Endothelial cell of umbilical vein (primary cell): ENCODE results near the gene PRR7. TPM values are rescaled to one million over a fixed set of nuclear protein-coding genes. Genes with fewer than 3 reads are reported as not detected.

Source experiments
- BruUV-seq: library from RNA; stranded (reverse); fragments of 400-500 nt; replicated peaks from 2 replicates; lab custom pipeline; 2021; lab: Mats Ljungman, UMichigan
- CTCF ChIA-PET: fragments of 300-600, 350-600 bp; sonication (Branson Sonifier 250); formaldehyde crosslinking; loops from one replicate; lab custom pipeline; 2021; ENCODE audit warnings: antibody characterized with exemption, inconsistent platforms; lab: Charles Lee
- POLR2A ChIA-PET: fragments of 300-600, 350-600 bp; sonication (Branson Sonifier 250); formaldehyde crosslinking; loops from one replicate; lab custom pipeline; 2021; ENCODE audit warnings: antibody characterized with exemption, inconsistent platforms; lab: Charles Lee
- DNase-seq: peaks from one replicate; pipeline ENCODE4 v3.0.0-alpha.2; 2011; ENCODE audit warnings: low read depth, low spot score
- FAIRE-seq: peaks from 2 replicates; lab custom pipeline; 2011; peaks lifted over from hg19 to GRCh38; lab: Jason Lieb, UNC
- H2AFZ ChIP-seq: 2 replicates; pipeline ENCODE4 v1.6.0; 2012; ENCODE audit warnings: low read depth, low read length, control low read depth, inconsistent platforms
- H3K27ac ChIP-seq: 2 replicates; pipeline ENCODE4 v1.5.1; 2011; ENCODE audit warnings: low read depth, mild to moderate bottlenecking, control low read depth, low read length, moderate library complexity; ENCODE audit not compliant: insufficient read depth
- H3K27me3 ChIP-seq, 2 experiments: 2 replicates each; pipeline versions ENCODE4 v1.6.0 to v1.6.1; 2011; ENCODE audit warnings: low read length in 2 of 2, mixed read lengths in 1 of 2; ENCODE audit not compliant: control insufficient read depth in 2 of 2, insufficient read depth in 2 of 2
- H3K36me3 ChIP-seq, 2 experiments: 2 replicates in 1 of 2; 3 replicates in 1 of 2; pipeline ENCODE4 v1.5.1; 2011; ENCODE audit warnings: low read length in 2 of 2, mild to moderate bottlenecking in 1 of 2, moderate library complexity in 1 of 2; ENCODE audit not compliant: control insufficient read depth in 2 of 2, insufficient read depth in 2 of 2; ENCODE audit errors: extremely low read depth in 1 of 2
- H3K4me1 ChIP-seq: 3 replicates; pipeline ENCODE4 v1.5.1; 2011; ENCODE audit warnings: mild to moderate bottlenecking, low read length; ENCODE audit not compliant: control insufficient read depth, insufficient read depth; ENCODE audit errors: extremely low read depth
- H3K4me2 ChIP-seq: 2 replicates; pipeline ENCODE4 v1.6.1; 2011; ENCODE audit warnings: low read length, control low read depth, mixed read lengths; ENCODE audit not compliant: insufficient read depth
- H3K4me3 ChIP-seq, 3 experiments: fragments of 200-600 bp in 1 of 3; sonication (generic), shearing (Covaris generic) in 1 of 3; replicated peaks in 1 of 3; 2 replicates each; pipeline ENCODE4 v1.5.1; 2011 to 2016; ENCODE audit warnings: control low read depth in 3 of 3, low read length in 3 of 3, mild to moderate bottlenecking in 2 of 3, inconsistent platforms in 1 of 3, low read depth in 1 of 3, moderate library complexity in 1 of 3; ENCODE audit not compliant: insufficient read depth in 1 of 3
- H3K79me2 ChIP-seq: 2 replicates; pipeline ENCODE4 v1.6.0; 2012; ENCODE audit warnings: low read length, inconsistent platforms; ENCODE audit not compliant: control insufficient read depth, insufficient read depth
- H3K9ac ChIP-seq: replicated peaks from 2 replicates; pipeline ENCODE3; 2011; ENCODE audit warnings: low read length, control low read depth; ENCODE audit not compliant: insufficient read depth; ENCODE audit errors: extremely low read depth
- H3K9me1 ChIP-seq: replicated peaks from 3 replicates; pipeline ENCODE4 v1.6.0; 2011; ENCODE audit warnings: mild to moderate bottlenecking, low read length; ENCODE audit not compliant: control insufficient read depth, insufficient read depth; ENCODE audit errors: extremely low read depth
- H3K9me3 ChIP-seq: replicated peaks from 2 replicates; pipeline ENCODE4 v1.5.1; 2012; ENCODE audit warnings: low read length, inconsistent platforms; ENCODE audit not compliant: control insufficient read depth, insufficient read depth
- H4K20me1 ChIP-seq: replicated peaks from 2 replicates; pipeline ENCODE3; 2011; ENCODE audit warnings: mild to moderate bottlenecking, low read length; ENCODE audit not compliant: control insufficient read depth, insufficient read depth; ENCODE audit errors: extremely low read depth
- EZH2 ChIP-seq: IDR thresholded peaks from 2 replicates; pipeline ENCODE4 v1.6.1; 2012; ENCODE audit warnings: borderline replicate concordance, low read depth, mild to moderate bottlenecking, moderate library complexity, low read length, inconsistent platforms; ENCODE audit not compliant: severe bottlenecking
- FOS ChIP-seq: IDR thresholded peaks from 2 replicates; pipeline ENCODE4 v1.6.1; 2011; ENCODE audit warnings: mild to moderate bottlenecking, low read length, moderate library complexity, borderline replicate concordance; ENCODE audit not compliant: insufficient read depth
- GATA2 ChIP-seq: IDR thresholded peaks from 2 replicates; pipeline ENCODE4 v1.7.0; 2011; ENCODE audit warnings: low read depth, mild to moderate bottlenecking, moderate library complexity, mixed read lengths, low read length; ENCODE audit not compliant: insufficient read length, insufficient read depth
- JUN ChIP-seq: IDR thresholded peaks from 2 replicates; pipeline ENCODE4 v1.6.1; 2011; ENCODE audit warnings: borderline replicate concordance, low read depth; ENCODE audit not compliant: insufficient read length, insufficient read depth
- MYC ChIP-seq: IDR thresholded peaks from one replicate; pipeline ENCODE4 v1.6.1; 2011; ENCODE audit warnings: mild to moderate bottlenecking, low read depth, low read length
- POLR2A ChIP-seq: IDR thresholded peaks from 2 replicates; pipeline ENCODE4 v1.6.1; 2012; ENCODE audit warnings: low read depth, mild to moderate bottlenecking, control low read depth, low read length
- POLR2AphosphoS5 ChIP-seq: IDR thresholded peaks from 2 replicates; pipeline ENCODE4 v1.6.1; 2012; ENCODE audit warnings: low read depth, mild to moderate bottlenecking, control low read depth, low read length, moderate library complexity; ENCODE audit not compliant: insufficient read depth
- dilution Hi-C: fragments of 300-500 bp; cut with MboI; formaldehyde crosslinking; loops from one replicate; pipeline ENCODE4 v1.15.0; 2019; ENCODE audit warnings: low sequenced_read_pairs; ENCODE audit not compliant: extremely low pct_ligation_motif_present
- intact Hi-C: fragments of 100-400 bp; cut with micrococcal nuclease; formaldehyde crosslinking; loops from one replicate; pipeline ENCODE4 v1.10.0; 2022
- polyA plus RNA-seq, 4 experiments: library from polyadenylated mRNA; depleted of rRNA in 3 of 4; stranded (reverse) in 3 of 4; unstranded in 1 of 4; fragments of >200 nt; gene quantifications; 2 replicates each; pipeline versions ENCODE4 v1.2.1 to v1.2.3, GENCODE V29; 2011 to 2012; ENCODE audit warnings: missing spikeins in 1 of 4
- total RNA-seq: library from RNA; stranded (reverse); gene quantifications from 2 replicates; pipeline ENCODE4 v1.2.3, GENCODE V29; 2021
- TF ChIP-seq, protein P1 (sequence below), 2 donors: IDR thresholded peaks; 1 replicate in 1 of 2; 2 replicates in 1 of 2; pipeline ENCODE4 v1.5.1; 2011; ENCODE audit warnings: low read length in 2 of 2, mild to moderate bottlenecking in 2 of 2, moderate library complexity in 2 of 2, control low read depth in 1 of 2, inconsistent platforms in 1 of 2, low read depth in 1 of 2; ENCODE audit not compliant: insufficient read depth in 1 of 2; ENCODE audit errors: extremely low read depth in 1 of 2
- TF ChIP-seq, protein P2 (sequence below): IDR thresholded peaks from 2 replicates; pipeline ENCODE4 v1.6.1; 2011; ENCODE audit not compliant: insufficient read depth, insufficient read length

PRR7 gene
- total and polyA plus RNA-seq, 2 donors (not counting 3 experiments of a cell fraction or from before 2014, with no cell fraction given), result 6.5 to 6.6 TPM

DNA sequence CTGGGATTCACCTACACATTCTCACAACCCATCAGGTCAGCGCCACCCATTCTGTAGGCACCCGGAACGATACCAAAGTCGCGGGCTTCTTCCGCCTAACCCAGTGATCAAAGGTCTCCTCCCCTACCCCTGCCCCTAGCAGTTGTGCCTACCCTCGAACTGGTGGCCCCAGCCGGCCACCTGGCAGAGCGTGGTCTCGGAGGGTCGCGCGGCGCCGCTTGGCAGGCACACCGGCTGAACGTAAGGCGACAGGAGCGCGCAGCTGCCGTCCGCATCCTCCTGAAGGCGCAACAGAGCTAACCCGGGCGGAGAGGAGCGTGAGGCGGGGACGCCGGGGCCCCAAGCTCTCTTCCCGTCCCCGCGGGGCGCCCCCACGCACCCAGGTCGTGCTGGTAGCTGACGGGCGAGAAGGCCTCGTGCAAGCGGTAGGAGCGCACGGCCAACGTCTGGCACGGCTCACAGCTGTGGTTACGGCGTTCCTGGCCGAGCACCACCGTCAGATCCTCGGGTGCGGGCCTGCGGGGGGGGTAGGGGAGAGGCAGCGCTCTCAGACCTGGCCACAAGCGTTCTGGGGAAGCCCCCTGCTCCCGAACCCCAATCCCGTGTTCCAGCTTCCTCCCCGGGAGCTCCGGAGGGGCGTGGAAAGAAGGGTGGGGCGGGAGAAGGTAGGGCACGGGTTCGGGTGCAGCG, 43.4 kb upstream of the PRR7 start:
- Histone ChIP-seq H3K27me3 (peaks cover 33 to 39% of the 10 kb centered on the region in 2 experiments), H3K4me1 (peaks cover 23% of the 10 kb centered on the region), H3K9ac (no peak overlapping the region), H3K4me2 (peak overlapping the region; percentile 67), H3K27ac (no peak overlapping the region), H3K36me3 (no peaks in the 10 kb centered on the region), H3K9me1 (no peaks in the 10 kb centered on the region), H3K79me2 (no peaks in the 10 kb centered on the region), H4K20me1 (no peaks in the 10 kb centered on the region), H2AFZ (peak overlapping the region; percentile 97), H3K9me3 (no peaks in the 10 kb centered on the region), H3K4me3 (peak overlapping the region in 1 of 3 experiments; percentile 42)
- TF ChIP-seq EZH2 (peak; percentile 86), JUN (no peak)
- FAIRE-seq, result no peak
- CTCF ChIA-PET, result interaction anchor here (0.8 to 7.1 kb wide), 30 partner anchors 8 to 289 kb away, joined by 3 to 288 read pairs (median 9); partner anchors contain the start of genes GRK6, LMAN2, PDLIM7 and PRR7
- POLR2A ChIA-PET, result interaction anchor here (1.4 to 1.8 kb wide), 3 partner anchors 23 to 94 kb away, joined by 7 read pairs; partner anchors contain the start of genes GRK6 and PDLIM7
- DNase-seq, result no peak
- no TSS peak for BruUV-seq
- intact Hi-C loops (loop anchor here (1.0 kb wide), 1 partner anchor 98 kb away; no protein-coding TSS in a partner anchor), dilution Hi-C loops (no loop called here)

DNA sequence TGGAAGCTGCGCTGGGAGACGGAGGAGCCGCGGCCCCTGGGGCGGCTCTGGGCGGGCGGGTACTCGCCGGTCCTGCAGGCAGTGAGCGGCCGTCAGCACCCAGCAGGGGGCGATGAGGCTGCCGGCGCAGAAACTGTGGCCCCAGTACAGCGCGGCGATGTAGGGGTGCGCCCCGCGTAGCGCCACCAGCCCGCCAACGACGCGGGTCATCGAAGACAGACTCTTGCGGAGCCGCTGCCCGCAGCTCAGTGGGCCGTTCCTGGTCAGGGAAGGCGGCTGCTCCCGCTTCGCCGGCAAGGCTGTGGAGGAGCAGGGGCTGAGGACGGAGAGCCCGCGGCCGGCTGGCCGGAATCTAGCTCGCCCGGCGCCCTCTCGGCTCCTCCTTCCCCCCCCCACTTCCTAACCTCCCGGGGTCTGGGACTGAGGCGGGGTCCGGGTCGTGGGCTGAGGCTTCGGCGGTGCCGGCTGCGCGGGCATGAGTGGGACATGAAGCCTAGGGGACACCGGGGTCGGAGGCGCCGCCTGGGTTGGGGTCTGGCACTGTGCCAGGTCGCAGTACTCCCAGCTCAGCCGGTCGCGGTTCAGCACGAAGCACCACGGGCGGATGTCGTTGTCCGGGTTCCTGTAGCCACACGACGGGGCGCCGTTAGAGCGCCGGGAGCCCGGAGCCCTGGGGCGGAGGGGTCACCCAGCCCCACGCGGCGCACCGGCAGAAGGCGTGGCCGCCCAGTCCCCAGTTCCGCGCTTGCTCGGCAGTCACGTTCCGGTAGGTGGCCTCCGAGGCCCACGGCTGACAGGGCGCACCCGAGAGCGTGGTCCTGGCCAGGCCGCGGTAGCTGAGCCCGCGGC, 42.6 kb upstream of the PRR7 start:
- no peaks in the 10 kb centered on the region for H3K36me3 ChIP-seq
- intact Hi-C loops (loop anchor here (1.0 to 2.0 kb wide), 4 partner anchors 22 to 97 kb away; partner anchors contain the start of gene GRK6), dilution Hi-C loops (no loop called here)
- POLR2A ChIA-PET, result interaction anchor here (0.5 to 1.8 kb wide), 5 partner anchors 22 to 93 kb away, joined by 4 to 7 read pairs (median 7); partner anchors contain the start of genes GRK6 and PDLIM7
- CTCF ChIA-PET, result interaction anchor here (0.6 to 7.1 kb wide), 40 partner anchors 9 to 294 kb away, joined by 3 to 288 read pairs (median 7); partner anchors contain the start of genes DDX41, GRK6, LMAN2 and PDLIM7
- H4K20me1 ChIP-seq, result no peaks in the 10 kb centered on the region
- no TSS peak for BruUV-seq
- TF ChIP-seq JUN (no peak), MYC (peak; percentile 12), GATA2 (no peak), POLR2A (peak; percentile 41), FOS (no peak), EZH2 (no peak), POLR2AphosphoS5 (peak; percentile 74)
- TF ChIP-seq, protein P1, sequence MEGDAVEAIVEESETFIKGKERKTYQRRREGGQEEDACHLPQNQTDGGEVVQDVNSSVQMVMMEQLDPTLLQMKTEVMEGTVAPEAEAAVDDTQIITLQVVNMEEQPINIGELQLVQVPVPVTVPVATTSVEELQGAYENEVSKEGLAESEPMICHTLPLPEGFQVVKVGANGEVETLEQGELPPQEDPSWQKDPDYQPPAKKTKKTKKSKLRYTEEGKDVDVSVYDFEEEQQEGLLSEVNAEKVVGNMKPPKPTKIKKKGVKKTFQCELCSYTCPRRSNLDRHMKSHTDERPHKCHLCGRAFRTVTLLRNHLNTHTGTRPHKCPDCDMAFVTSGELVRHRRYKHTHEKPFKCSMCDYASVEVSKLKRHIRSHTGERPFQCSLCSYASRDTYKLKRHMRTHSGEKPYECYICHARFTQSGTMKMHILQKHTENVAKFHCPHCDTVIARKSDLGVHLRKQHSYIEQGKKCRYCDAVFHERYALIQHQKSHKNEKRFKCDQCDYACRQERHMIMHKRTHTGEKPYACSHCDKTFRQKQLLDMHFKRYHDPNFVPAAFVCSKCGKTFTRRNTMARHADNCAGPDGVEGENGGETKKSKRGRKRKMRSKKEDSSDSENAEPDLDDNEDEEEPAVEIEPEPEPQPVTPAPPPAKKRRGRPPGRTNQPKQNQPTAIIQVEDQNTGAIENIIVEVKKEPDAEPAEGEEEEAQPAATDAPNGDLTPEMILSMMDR (IDR thresholded peaks at IDR 0.05; ENCODE audit: extremely low read depth in 1 of 2, insufficient read depth in 1 of 2, low read depth in 1 of 2, low read length in 2 of 2), result peak; percentile 81 to 87
- TF ChIP-seq, protein P2, sequence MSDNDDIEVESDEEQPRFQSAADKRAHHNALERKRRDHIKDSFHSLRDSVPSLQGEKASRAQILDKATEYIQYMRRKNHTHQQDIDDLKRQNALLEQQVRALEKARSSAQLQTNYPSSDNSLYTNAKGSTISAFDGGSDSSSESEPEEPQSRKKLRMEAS, result peak; percentile 43
- H3K79me2 ChIP-seq, result no peaks in the 10 kb centered on the region
- H2AFZ ChIP-seq, result peak overlapping the region; percentile 97
- peak overlapping the region; percentile 27 to 42 (median 34) for H3K4me3 ChIP-seq
- H3K4me1 ChIP-seq, result peaks cover 23% of the 10 kb centered on the region
- H3K27ac ChIP-seq, result no peak overlapping the region
- DNase-seq (peak; percentile 73), FAIRE-seq (peak; percentile 56)
- H3K9ac ChIP-seq, result no peak overlapping the region
- no peaks in the 10 kb centered on the region for H3K9me1 ChIP-seq
- H3K4me2 ChIP-seq, result peak overlapping the region; percentile 67
- H3K27me3 ChIP-seq, result peaks cover 34 to 39% of the 10 kb centered on the region in 2 experiments
- no peaks in the 10 kb centered on the region for H3K9me3 ChIP-seq
